GM19372 (cell line): Measurements from ENCODE around the gene RABGEF1.
"Not testable (repeated sequence)": the region's sequence is repeated elsewhere in the genome, so short reads cannot be mapped to it uniquely, and the experiment has no call there.

ENCODE experiments used
- ATAC-seq: cut with Tn5 transposase; IDR thresholded peaks from one replicate; pipeline ENCODE4 v1.9.1; 2021; ENCODE audit warnings: mild to moderate bottlenecking, low read depth, moderate library complexity; ENCODE audit not compliant: unreplicated experiment

The RABGEF1 gene

DNA sequence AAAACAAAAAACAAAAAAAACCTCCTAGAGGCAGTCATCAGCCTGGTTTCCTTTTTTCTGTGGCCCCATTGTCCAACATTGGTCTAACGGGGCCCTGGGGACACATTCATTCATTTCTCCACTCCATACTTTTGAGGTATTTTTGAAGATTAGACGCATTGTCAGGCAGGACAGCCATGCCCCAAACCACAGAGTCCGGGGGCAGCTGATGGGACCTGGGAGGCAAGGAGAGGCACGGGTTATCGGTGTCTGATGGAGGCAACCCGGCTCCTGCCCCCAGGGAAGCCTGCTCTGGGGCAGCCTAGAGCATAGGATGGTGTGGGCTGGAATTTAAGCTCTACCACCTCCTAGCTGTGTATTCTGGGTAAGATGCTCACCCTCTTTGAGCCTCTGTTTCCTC is 6.5 kb upstream of the RABGEF1 start:
- no peak for ATAC-seq

GRCh38 chr7:66735154-66735553 is 5.4 kb upstream of the RABGEF1 start:
- ATAC-seq, result no peak

DNA sequence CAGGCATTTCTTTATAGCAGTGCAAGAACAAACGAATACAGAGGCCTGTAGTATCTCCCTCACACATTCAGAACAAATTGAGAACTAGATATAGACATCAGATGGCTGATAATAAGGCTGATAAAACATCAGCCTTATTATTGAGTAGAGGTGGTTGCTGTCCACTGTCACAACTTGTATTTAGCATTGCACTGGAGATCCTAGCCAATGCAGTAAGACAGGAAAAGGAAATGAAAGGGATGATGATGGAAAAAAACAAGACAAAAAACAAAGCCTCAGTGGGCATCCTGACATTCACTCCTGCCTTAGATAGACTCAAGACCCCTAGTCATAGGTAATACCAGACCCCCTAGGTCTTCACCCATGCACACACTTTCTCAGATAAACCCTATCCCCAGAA is 4.7 kb upstream of the RABGEF1 start:
- no peak for ATAC-seq

GRCh38 chr7:66736892-66737291 is 3.6 kb upstream of the RABGEF1 start:
- ATAC-seq, result no peak

- no peak for ATAC-seq
Observed at GRCh38 chr7:66737667-66738066, 2.9 kb upstream of the RABGEF1 start.

GRCh38 chr7:66739477-66739876 is 1.1 kb upstream of the RABGEF1 start:
- no peak for ATAC-seq

DNA sequence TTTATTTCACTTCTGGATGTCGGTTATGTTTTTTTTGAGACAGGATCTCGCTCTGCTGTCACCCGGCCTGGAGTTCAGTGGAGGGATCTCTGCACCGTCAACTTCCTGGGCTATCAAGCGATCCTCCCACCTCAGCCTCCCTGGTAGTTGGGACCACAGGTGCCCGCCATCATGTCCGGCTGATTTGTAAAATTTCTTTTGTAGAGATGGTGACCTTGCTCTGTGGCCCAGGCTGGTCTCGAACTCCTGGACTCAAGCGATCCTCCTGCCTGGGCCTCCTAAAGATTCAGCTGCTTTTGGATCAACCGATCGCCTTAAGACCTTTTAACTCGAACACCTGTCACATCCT is 606 bp upstream of the RABGEF1 start:
- no peak for ATAC-seq

DNA sequence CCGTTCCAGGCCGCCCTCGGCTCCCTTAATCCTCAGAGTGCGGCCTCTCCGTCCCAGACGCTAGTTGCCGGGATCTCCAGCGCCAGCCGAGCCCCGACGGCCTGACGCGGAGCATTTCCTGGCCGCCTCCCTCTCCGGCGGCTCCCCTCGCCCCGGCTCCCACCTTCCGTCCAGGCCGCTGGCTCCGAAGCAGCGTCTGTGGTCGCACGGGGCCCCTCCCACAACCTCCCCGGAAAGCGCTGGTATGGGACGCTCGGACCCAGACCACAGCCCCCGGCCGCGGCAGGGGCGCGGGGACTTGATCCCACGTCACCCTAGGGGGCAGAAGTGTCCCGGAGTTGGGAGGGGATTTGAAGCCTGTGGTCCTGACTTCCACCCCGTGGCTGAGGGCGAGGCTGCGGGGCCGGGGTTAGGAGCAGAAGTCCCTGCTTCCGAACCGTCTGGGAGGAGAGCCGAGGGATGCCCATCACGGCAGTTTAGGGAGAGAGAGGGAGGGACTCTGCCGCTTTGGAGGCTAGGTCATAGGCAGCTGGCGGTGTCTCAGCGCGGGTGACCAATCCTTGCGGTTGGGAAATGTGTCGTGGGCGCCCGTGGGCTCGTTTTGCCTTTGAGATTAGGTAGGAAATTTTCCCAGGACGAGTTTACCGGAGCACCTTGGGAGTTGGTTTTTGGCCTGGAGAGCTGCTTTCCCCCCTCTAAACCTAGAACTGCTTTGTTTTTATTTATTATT is 612 bp downstream of the RABGEF1 start:
- peak; percentile 33 for ATAC-seq

DNA sequence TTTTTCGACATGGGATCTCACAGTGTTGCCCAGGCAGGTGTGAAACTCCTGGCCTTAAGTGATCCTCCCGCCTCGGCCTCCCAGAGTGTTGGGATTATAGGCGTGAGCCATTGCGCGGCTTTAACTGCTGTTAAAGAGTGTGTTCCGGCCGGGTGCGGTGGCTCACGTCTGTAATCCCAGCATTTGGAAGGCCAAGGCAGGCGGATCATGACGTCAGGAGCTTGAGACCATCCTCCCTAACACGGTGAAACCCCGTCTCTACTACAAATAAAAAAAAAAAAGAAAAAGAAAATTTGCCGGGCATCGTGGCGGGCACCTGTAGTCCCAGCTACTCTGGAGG is 1.1 kb downstream of the RABGEF1 start:
- no peak for ATAC-seq

GRCh38 chr7:66742298-66742697 is 1.8 kb downstream of the RABGEF1 start:
- not testable (repeated sequence) for ATAC-seq

GRCh38 chr7:66743920-66744319 is 3.4 kb downstream of the RABGEF1 start:
- no peak for ATAC-seq

- ATAC-seq, result no peak
Observed at GRCh38 chr7:66747385-66747784, 6.9 kb downstream of the RABGEF1 start.

GRCh38 chr7:66747881-66748511 is 7.5 kb downstream of the RABGEF1 start:
- no peak for ATAC-seq

DNA sequence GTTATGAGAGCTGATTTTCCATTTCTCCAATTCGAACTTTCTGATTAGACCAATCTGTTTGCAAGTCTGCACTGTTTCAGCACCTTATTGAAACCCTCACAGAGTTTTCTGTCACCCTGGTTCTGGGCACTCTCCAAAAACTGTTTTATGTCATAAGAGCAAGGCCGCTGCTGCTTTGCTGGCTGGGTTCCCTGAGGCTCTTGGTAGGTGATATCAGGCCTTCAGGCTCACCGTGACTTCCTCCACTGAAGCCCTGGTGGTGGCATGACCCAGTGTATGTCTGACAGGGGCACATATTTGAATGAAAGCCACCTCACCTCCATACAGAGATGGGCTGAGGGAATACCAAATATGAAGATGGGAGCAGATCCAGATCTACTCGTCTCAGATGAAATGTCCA is 8.3 kb downstream of the RABGEF1 start:
- no peak for ATAC-seq

DNA sequence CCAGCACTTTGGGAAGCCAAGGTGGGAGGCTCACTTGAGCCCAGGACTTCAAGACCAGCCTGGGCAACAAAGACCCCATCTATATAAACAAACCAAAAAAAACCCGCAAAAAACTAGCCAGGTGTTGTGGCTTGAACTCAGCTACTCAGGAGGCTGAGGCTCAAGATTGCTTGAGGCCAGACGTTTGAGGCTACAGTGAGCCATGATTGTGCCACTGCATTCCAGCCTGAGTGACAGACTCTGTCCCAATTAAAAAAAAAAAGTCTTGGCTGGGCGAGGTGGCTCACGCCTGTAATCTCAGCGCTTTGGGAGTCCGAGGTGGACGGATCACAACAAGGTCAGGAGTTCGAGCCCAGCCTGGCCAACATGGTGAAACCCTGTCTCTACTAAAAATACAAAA is 11.4 kb downstream of the RABGEF1 start:
- ATAC-seq, result no peak

- no peak for ATAC-seq
Observed at GRCh38 chr7:66754541-66754940, 14.0 kb downstream of the RABGEF1 start.

- not testable (repeated sequence) for ATAC-seq
Observed at GRCh38 chr7:66755059-66755458, 14.5 kb downstream of the RABGEF1 start.

- ATAC-seq, result not testable (repeated sequence)
Observed at GRCh38 chr7:66756227-66756626, 15.7 kb downstream of the RABGEF1 start.

- ATAC-seq, result no peak
Observed at GRCh38 chr7:66756889-66757288, 16.4 kb downstream of the RABGEF1 start.

GRCh38 chr7:66757939-66758338 is 17.4 kb downstream of the RABGEF1 start:
- ATAC-seq, result no peak

- ATAC-seq, result peak; percentile 71
Observed at GRCh38 chr7:66758950-66759628, 18.6 kb downstream of the RABGEF1 start.

GRCh38 chr7:66763183-66763582 is 22.6 kb downstream of the RABGEF1 start:
- ATAC-seq, result not testable (repeated sequence)
